NCI-H2171 (cell line): ENCODE data around the gene CREB5.
"Not testable (repeated sequence)": the region's sequence is repeated elsewhere in the genome, so short reads cannot be mapped to it uniquely, and the experiment has no call there.

Source experiments
- DNase-seq: peaks from one replicate; lab custom pipeline; 2025; lab: John Stamatoyannopoulos, UW

CREB5 gene

GRCh38 chr7:28411876-28412662 lies at the start of gene CREB5:
Gene CREB5 (plus strand): TSS chr7:28412518. CDS start chr7:28412915, 397 bp downstream.
- DNase-seq: no peak

- no peak for DNase-seq
These were observed 49.5 kb upstream of the CREB5 start for GRCh38 chr7:28362812-28363211.

GRCh38 chr7:28364082-28364481 lies 48.2 kb upstream of the CREB5 start:
- no peak for DNase-seq

GRCh38 chr7:28369523-28369922 lies 42.8 kb upstream of the CREB5 start:
- no peak for DNase-seq

GRCh38 chr7:28371846-28372245 lies 40.5 kb upstream of the CREB5 start:
- no peak for DNase-seq

- no peak for DNase-seq
These were observed 38.3 kb upstream of the CREB5 start for GRCh38 chr7:28373990-28374389.

- DNase-seq: no peak
These were observed 36.6 kb upstream of the CREB5 start for GRCh38 chr7:28375729-28376128.

- no peak for DNase-seq
These were observed 35.7 kb upstream of the CREB5 start for GRCh38 chr7:28376634-28377033.

GRCh38 chr7:28378574-28379149 lies 33.7 kb upstream of the CREB5 start:
- DNase-seq: no peak

- DNase-seq: no peak
These were observed 30.9 kb upstream of the CREB5 start for GRCh38 chr7:28381466-28381865.

- DNase-seq: no peak
These were observed 30.2 kb upstream of the CREB5 start for GRCh38 chr7:28382144-28382543.

- DNase-seq: no peak
These were observed 28.3 kb upstream of the CREB5 start for GRCh38 chr7:28383975-28384374.

- peak; percentile 67 for DNase-seq
These were observed 22.6 kb upstream of the CREB5 start for GRCh38 chr7:28389504-28390395.

GRCh38 chr7:28390426-28390825 lies 21.9 kb upstream of the CREB5 start:
- DNase-seq: no peak

- no peak for DNase-seq
These were observed 20.0 kb upstream of the CREB5 start for GRCh38 chr7:28392289-28392688.

GRCh38 chr7:28395404-28395803 lies 16.9 kb upstream of the CREB5 start:
- no peak for DNase-seq

- no peak for DNase-seq
These were observed 16.5 kb upstream of the CREB5 start for GRCh38 chr7:28395831-28396230.

- no peak for DNase-seq
These were observed 15.2 kb upstream of the CREB5 start for GRCh38 chr7:28397141-28397540.

- no peak for DNase-seq
These were observed 11.4 kb upstream of the CREB5 start for GRCh38 chr7:28400838-28401360.

GRCh38 chr7:28401567-28401966 lies 10.8 kb upstream of the CREB5 start:
- DNase-seq: not testable (repeated sequence)

GRCh38 chr7:28405662-28406061 lies 6.7 kb upstream of the CREB5 start:
- DNase-seq: no peak

GRCh38 chr7:28406192-28406591 lies 6.1 kb upstream of the CREB5 start:
- DNase-seq: no peak
